Stimulated activated CD8-positive, alpha-beta memory T cell treated with anti-CD3 and anti-CD28 coated beads, Interleukin-2, amount 100 ng/mL, for 48 hours (primary cell): ENCODE results near the gene ARHGAP45.

ENCODE experiments used
- DNase-seq, 2 donors: peaks; one replicate each; pipeline ENCODE4 v3.0.0-alpha.2; 2020; ENCODE audit warnings: low read depth in 2 of 2

The ARHGAP45 gene

DNA sequence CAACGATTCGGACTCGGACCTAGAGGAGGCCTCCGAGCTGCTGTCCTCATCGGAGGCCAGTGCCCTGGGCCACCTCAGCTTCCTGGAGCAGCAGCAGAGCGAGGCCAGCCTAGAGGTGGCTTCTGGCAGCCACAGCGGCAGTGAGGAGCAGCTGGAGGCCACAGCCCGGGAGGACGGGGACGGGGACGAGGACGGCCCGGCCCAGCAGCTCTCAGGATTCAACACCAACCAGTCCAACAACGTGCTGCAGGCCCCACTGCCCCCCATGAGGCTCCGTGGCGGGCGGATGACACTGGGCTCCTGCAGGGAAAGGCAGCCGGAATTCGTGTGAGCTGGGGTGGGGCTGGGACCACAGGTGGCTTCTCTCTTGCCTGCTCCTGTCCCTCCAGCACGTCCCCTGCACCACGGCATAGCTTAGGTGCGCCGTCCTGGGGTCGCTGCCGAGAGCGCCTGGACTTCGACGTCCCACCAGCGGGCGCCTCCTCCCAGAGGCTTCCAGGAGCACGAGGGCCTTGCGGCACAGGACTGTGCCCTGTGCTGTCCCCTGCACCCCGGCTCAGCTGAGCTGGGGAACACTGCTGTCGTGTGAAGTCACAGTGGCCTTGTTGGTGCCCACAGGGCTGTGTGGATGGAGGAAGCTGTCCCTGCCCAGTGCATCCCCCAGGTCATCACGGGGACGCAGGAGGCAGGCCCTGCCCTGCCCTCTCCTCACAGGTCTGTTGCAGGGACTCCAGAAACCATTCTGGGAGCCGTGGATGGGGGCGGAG lies 18.9 kb downstream of the ARHGAP45 start:
- DNase-seq, result no peak

GRCh38 chr19:1086613-1087012 lies 19.6 kb downstream of the ARHGAP45 start:
- no peak for DNase-seq

- no peak for DNase-seq
These were observed 20.9 kb downstream of the ARHGAP45 start for GRCh38 chr19:1087813-1088415.

- no peak for DNase-seq
These were observed 21.5 kb downstream of the ARHGAP45 start for GRCh38 chr19:1088416-1089010.

DNA sequence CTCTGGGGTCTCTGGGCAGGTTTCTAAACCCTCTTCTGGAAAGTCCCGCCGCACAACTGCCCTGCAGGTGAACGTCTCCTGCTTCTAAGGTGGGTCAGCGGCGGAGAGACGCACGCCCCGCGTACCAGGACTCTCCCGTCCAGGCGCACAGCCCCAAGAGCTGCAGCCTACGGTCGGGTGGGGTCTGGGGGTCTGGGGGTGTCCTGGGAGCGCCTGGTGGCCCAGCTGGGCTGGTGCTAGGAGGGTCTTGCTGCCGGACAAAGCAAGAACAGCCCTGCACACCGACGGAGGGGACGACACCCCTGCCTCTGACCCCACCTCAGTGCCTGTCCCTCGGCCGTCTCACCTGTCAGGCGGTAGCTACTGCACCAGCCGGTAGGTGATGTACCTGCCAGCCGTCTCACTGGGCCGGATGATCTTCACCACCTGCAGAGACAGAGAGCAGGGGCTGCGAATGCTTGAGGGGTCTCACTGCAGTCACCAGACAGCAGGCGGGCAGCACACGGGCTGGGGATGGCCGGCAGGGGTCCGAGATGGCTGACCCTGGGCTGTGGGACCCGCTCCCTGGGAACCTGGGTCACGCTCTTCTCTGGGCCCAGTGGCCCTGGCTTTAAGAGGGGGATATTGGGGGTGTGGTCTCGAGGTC lies 22.3 kb downstream of the ARHGAP45 start:
- no peak for DNase-seq

GRCh38 chr19:1089891-1090290 lies 22.9 kb downstream of the ARHGAP45 start:
- DNase-seq, result no peak

DNA sequence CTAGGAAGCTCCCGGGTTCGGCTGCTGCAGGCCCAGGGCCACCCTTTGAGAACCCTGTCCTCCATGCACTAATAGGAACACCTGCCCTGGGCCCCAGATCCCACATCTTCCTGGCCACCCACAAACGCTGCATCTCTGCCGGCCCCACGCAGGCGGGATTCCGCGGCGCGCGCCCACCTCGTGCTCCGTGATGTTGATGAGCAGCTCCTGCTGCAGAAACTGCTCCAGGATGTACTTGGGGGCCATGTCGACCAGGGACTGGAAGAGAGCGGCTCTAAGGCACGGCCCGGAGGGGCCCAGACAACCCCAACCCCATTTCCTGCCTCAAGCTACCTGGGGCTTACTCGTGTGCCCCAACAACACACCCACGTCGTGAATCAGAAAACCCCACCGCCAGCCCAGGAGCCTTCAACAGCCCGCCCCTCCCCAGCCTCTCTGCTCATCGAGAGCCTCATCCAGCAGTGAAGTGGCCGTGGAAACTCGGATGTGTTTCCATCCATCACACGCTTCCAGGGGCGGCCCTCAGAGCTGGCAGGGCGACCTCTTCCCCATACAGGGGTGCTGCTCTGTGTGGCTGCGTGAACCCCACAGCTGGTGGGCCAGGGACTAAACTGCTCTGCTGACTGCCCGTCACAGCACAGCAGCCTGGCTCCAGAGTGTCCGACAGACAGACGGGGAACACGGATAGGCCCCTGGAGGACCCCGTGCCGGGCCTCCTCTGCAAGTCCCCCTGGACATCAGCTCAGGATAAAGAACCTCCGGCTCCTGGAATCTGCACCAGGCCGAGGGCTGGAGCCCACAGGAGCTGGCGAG lies 24.0 kb downstream of the ARHGAP45 start:
- no peak for DNase-seq

DNA sequence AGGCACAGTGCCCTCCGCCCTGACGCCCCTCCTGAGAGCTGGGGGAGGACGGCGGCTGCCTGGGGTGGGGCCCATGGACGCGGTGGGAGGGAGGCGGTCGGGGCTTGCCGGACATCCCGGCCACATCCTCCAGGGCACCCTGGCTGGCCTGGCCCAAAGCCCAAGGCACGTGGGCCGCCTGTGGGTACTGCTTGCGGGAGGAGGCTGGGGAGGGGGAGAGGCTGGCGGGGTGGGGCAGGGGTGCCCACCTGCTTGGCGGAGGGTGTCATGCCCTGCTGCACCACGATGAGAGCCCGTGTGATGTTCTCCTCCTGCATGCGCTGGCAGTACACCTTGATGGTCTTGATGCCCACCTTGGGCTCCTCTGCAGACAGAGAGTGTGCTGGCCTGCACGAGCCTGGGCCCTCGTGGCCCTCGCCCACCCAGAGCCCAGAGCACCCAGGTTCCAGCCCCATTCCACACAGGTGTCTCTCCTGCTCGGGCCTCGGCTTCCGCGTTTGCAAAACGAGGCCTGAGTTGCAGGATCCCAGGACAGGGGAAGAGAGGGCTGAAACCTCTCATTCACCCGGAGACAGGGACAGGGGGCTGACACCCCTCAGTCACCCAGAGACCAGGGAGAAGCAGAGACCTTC lies 24.7 kb downstream of the ARHGAP45 start:
- no peak for DNase-seq

- DNase-seq, result no peak
These were observed 26.4 kb downstream of the ARHGAP45 start for GRCh38 chr19:1093330-1093729.

- DNase-seq, result no peak
These were observed 27.0 kb downstream of the ARHGAP45 start for GRCh38 chr19:1093811-1094553.

DNA sequence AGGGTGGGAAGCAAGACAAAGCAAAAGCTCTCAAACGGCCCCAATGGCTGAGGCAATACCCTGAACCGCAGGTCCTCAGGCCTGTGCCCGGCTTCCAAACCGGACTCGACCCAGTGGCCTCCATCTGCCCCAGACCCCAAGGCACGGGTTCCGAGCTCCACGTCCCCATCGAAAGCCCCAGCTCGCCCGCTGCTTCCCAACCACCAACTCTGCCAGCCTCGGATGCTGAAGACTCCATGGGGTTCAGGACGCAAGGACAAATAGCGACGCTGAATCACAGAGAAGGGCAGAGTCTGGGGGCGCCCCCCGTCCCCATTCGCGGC lies 27.6 kb downstream of the ARHGAP45 start:
- DNase-seq, result no peak

DNA sequence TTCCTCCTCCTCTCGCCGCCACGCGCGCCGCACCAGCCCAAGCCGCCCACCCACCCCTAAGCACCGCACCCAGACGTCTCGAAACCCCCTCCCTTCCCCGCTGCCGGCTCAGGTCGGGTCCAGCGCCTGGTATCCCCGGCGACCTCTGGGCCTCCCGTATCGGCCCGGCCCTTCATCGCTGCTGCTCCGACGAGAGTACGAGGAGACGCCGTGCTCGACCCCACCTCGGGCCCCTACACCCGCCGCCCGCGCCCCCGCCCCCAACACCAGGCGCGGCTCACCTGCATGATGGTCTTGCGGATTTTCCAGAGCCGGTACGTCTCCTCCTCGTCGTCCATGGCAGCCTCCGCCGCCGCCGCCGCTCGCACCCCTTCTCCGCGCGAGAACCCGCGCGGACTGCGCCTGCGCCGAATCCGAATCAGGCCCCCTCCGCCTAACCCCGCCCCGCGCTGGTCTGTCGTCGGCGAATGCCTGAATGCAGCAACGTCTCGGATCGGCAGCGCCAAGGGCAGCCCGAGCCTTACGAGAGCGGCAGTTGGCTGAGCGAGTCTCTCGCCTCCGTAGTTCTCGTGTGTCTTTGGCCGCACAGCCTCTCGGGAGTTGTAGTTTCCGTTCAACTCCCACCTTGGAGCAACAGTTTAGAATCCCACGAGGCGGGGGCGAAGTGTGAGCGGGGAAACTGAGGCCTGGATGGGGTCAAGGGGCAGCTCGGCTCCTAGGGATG lies 28.2 kb downstream of the ARHGAP45 start, which contains the start of gene POLR2E:
TSS of gene POLR2E (minus strand) at position 398 of the 724 bp plus-strand sequence. CDS start at position 338, 60 bp downstream.
- peak; percentile 94 to 97 for DNase-seq

- DNase-seq, result no peak
These were observed 30.8 kb downstream of the ARHGAP45 start for GRCh38 chr19:1097810-1098176.

DNA sequence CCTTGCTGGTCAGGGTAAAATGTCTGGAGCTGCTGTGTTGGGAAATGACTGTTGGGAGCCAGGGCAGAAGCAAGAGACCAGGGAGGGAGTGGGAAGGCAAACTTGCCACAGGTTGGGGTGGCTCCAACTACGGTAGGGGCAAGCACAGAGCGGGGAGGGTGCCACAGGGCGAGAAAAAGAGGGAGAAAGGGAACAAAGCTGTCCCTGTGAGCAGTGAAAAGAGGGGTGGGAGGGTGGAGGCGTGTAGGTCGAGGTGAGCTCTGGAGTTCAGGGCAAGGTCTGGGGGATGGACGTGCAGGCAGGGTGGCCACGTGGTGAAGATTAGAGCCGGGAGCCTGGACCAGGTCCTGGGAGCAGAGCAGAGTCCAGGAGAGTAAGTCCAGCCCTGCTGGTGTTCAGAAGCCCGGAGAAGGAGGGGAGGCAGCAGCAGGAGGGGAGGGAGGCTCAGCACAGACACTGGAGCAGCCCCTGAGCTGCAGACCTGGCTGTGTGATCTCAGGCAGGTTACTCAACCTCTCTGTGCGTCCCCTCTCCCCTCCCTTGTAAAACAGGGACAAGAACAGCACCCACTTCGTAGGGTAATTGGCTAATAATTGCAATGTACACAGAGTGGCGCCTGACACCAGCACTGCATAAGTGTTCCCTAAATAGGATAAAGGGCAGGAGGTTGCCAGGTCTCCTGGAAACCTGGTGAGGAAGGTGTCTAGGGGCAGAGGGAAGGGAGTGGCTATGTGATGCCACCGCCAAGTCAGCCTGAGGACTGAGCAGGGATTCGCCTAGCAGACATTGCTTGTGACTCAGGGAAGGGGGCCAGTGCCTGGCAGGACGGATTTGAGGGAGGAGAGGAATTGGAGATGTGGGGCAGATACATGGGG lies 31.4 kb downstream of the ARHGAP45 start:
- DNase-seq, result no peak

- DNase-seq, result no peak
These were observed 34.4 kb downstream of the ARHGAP45 start for GRCh38 chr19:1101337-1101698.

- peak; percentile 58 to 72 for DNase-seq
These were observed 35.6 kb downstream of the ARHGAP45 start for GRCh38 chr19:1102407-1103131.

GRCh38 chr19:1103132-1103707 lies 36.3 kb downstream of the ARHGAP45 start:
- DNase-seq, result no peak

DNA sequence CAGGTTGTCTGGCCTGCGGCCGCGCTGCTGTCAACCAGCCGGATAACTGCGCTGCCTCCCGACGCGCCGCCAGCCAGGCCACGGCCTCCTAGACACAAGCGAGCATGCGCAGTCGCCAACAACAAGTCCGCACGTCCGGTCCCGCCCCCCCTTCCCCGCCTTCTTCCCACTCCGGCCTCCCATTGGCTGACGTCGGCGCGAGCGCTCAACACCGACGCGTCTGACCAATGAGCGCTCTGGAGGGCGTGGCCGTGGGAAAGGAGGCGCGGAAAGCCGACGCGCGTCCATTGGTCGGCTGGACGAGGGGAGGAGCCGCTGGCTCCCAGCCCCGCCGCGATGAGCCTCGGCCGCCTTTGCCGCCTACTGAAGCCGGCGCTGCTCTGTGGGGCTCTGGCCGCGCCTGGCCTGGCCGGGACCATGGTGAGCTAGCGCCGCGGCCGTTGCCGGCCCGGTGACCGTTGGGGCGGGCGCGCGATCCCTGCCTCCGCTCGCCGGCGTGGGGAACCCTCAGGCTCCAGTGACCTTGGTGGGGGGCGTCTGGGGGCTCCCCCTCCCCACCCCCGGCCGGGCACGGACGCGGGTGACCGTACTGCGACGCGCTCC lies 36.8 kb downstream of the ARHGAP45 start, which contains the start of gene GPX4:
TSS of gene GPX4 (plus strand) at position 287 of the 603 bp plus-strand sequence. CDS start at position 337, 50 bp downstream.
- DNase-seq, result peak; percentile 95 to 98
